ENCODE results near the gene TIGD3. TPM values are rescaled to one million over a fixed set of nuclear protein-coding genes. Genes with fewer than 3 reads are reported as not detected.

The TIGD3 gene
- total RNA-seq, 1 donor from 2014 or later = not detected

DNA sequence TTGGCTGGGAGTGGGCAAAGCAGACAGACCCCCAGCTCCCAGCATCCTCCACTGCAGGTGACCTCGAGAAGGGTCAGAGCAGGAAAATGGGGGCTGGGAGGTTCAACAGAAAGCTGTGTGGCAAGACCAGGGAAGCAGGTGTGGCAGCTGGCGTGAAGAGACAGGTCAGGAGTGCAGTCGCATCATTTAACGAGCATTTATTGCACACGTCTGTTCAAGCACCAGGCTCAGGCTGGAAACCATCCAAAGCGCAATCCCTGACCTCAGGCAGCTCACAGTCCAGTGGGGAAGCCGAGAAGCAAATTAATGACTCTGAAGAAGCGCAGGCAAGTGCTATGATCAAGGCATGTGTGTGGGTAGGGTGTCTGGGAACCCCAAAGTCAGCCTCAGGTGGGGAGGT lies 20.5 kb downstream of the TIGD3 start:
- Histone ChIP-seq H3K27me3 (no peaks in the 10 kb centered on the region), H3K4me1 (peaks cover 0 to 13% of the 10 kb centered on the region in 2 donors), H3K36me3 (no peaks in the 10 kb centered on the region), H3K4me3 (no peak overlapping the region), H3K9me3 (no peaks in the 10 kb centered on the region), H3K27ac (no peak overlapping the region)
- TF ChIP-seq, protein P1, sequence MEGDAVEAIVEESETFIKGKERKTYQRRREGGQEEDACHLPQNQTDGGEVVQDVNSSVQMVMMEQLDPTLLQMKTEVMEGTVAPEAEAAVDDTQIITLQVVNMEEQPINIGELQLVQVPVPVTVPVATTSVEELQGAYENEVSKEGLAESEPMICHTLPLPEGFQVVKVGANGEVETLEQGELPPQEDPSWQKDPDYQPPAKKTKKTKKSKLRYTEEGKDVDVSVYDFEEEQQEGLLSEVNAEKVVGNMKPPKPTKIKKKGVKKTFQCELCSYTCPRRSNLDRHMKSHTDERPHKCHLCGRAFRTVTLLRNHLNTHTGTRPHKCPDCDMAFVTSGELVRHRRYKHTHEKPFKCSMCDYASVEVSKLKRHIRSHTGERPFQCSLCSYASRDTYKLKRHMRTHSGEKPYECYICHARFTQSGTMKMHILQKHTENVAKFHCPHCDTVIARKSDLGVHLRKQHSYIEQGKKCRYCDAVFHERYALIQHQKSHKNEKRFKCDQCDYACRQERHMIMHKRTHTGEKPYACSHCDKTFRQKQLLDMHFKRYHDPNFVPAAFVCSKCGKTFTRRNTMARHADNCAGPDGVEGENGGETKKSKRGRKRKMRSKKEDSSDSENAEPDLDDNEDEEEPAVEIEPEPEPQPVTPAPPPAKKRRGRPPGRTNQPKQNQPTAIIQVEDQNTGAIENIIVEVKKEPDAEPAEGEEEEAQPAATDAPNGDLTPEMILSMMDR (IDR thresholded peaks at IDR 0.05) = no peak
- intact Hi-C loops (cut with DNase I) = no loop called here
- DNase-seq (ENCODE audit: low spot score in 2 of 2) = no peak

DNA sequence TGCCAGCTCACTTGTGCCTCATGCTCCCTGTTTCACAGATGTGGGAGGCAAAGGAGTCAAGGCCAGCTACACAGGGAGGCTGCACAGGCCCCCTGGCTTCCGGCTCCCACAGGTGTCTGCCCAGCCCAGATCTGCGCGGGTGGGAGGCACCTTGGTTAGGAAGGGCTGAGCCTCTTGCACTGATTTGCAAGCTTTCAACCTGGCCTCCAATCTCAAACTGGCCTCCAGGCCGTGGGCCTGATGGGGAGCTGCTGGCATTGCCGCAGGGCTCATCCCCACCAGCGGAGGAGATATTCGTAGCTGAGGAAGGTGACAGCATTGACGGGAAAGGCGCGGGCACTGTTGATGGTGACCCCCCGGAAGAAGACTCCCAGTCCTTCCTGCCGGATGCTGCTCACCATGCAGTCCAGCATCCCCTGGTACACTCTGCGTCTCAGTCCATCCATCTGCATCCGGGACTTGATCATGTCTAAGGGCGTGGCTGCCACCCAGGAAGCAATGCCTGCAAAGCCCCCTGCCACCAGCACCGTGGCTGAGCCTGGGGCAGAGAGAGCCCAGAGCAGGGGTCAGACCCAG lies 21.7 kb downstream of the TIGD3 start:
- Histone ChIP-seq H3K4me1 (peaks cover 0 to 6% of the 10 kb centered on the region in 2 donors), H3K9me3 (no peaks in the 10 kb centered on the region), H3K27ac (no peak overlapping the region), H3K27me3 (no peaks in the 10 kb centered on the region), H3K4me3 (no peak overlapping the region), H3K36me3 (no peaks in the 10 kb centered on the region)
- TF ChIP-seq, protein P1 (IDR thresholded peaks at IDR 0.05) = no peak
- no peak for DNase-seq (ENCODE audit: low spot score in 2 of 2)
- intact Hi-C loops (cut with DNase I) = no loop called here

DNA sequence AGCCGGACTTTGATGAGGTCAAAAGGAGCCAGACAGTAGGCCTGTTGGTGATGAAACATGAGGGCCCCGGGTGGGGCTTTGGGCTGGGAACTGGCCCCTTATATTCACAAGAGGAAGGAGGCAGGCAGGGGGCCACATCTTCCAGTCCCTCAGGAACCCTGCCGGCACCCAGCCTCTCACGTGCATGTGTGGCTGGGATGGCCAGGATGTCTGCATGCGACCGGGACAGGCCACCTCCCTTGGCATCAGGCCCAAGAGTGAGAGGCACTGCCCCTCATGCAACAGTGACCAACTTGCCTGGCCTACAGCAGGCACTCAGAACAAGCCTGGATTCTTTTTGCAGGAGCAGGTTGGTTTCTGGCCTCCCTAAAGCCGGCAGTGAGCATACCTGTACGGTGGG lies 22.5 kb downstream of the TIGD3 start:
- TF ChIP-seq, protein P1 (IDR thresholded peaks at IDR 0.05) = no peak
- Histone ChIP-seq H3K4me1 (peaks cover 0 to 4% of the 10 kb centered on the region in 2 donors), H3K9me3 (no peaks in the 10 kb centered on the region), H3K27me3 (no peaks in the 10 kb centered on the region), H3K27ac (no peak overlapping the region), H3K4me3 (no peak overlapping the region), H3K36me3 (no peaks in the 10 kb centered on the region)
- no peak for DNase-seq (ENCODE audit: low spot score in 2 of 2)
- intact Hi-C loops (cut with DNase I) = no loop called here

DNA sequence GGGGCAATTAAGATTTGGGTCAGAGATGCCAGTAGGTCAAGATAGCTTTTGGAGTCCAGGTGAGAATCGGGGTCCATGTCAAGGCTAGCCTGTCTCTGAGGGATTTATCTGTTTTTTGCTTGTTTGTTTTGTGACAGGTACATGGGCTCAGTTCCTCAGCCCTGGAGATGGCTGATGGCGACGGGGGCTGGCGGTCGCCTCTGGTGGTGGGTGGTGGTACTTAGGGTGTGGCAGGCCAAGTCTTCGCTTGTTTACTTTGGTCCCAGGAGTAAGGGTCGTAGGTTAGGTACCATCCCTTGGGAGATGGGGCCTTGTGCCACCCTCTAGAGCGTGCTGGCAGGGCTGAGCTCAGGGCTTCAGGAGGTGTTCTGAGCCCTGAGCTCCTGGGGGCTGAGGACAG lies 23.2 kb downstream of the TIGD3 start:
- no peak overlapping the region for H3K4me3 ChIP-seq
- TF ChIP-seq, protein P1 (IDR thresholded peaks at IDR 0.05) = no peak
- no peaks in the 10 kb centered on the region for H3K9me3 ChIP-seq
- peaks cover 0 to 8% of the 10 kb centered on the region in 2 donors for H3K4me1 ChIP-seq
- no peaks in the 10 kb centered on the region for H3K27me3 ChIP-seq
- no peak overlapping the region for H3K27ac ChIP-seq
- intact Hi-C loops (cut with DNase I) = no loop called here
- H3K36me3 ChIP-seq = no peaks in the 10 kb centered on the region
- DNase-seq (ENCODE audit: low spot score in 2 of 2) = no peak

DNA sequence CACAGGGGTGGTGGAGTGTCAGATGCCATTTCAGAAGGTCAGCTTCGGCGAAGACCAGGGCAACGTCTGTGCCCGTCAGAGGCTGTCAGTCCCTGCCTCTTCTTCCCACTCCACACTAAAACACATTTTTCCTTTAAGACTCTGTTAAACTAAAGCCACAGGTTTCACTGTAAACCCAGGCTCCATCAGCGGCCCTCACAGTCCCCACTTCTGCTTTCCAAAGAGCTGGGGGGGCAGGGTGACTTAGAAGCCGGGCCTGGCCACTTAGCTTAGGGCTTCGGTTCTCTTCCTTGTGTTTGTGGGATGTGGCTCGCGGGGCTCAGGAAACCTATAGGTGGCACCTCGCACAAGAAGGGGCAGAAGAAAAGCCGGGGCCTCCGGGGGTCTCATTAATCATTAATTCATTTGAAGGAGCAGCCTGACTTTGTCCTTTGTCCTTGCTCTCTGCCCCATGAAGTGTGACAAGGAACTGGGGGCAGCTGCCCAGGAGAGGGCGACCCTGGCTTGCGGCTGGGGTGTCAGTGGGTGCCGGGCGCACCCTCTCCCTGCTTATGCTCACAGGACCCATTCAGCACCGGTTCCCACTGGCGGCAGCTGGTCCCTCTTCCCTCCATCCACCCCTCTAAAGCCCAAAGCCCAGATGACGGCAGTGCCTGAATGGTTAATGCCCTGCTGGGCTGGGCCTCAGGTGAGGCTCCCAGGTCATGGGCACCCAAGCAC lies 23.8 kb downstream of the TIGD3 start:
- Histone ChIP-seq H3K27ac (no peak overlapping the region), H3K4me1 (peaks cover 5 to 14% of the 10 kb centered on the region in 2 donors), H3K27me3 (no peaks in the 10 kb centered on the region), H3K9me3 (no peaks in the 10 kb centered on the region), H3K36me3 (no peaks in the 10 kb centered on the region), H3K4me3 (no peak overlapping the region)
- intact Hi-C loops (cut with DNase I) = no loop called here
- TF ChIP-seq, protein P1 (IDR thresholded peaks at IDR 0.05) = no peak
- no peak for DNase-seq (ENCODE audit: low spot score in 2 of 2)

Measured in ascending aorta (tissue), 2 donors.